Coronary artery (tissue), 2 donors: ENCODE results near the gene CD247.

Source experiments
- DNase-seq: peaks from one replicate; pipeline ENCODE4 v3.0.0-alpha.2; 2017; ENCODE audit warnings: low spot score
- H3K27ac ChIP-seq, 2 donors: fragments of 200-600 bp; sonication (generic); one replicate each; pipeline ENCODE4 v1.5.1; 2016 to 2019
- H3K4me3 ChIP-seq: fragments of 200-600 bp; sonication (generic); 2 replicates; pipeline ENCODE4 v1.5.1; 2016; ENCODE audit warnings: mild to moderate bottlenecking, moderate library complexity
- TF ChIP-seq, protein P1 (sequence below): fragments of 200-600 bp; sonication (generic); IDR thresholded peaks from one replicate; pipeline ENCODE4 v1.5.1; 2019; ENCODE audit warnings: antibody characterized with exemption

Gene CD247

DNA sequence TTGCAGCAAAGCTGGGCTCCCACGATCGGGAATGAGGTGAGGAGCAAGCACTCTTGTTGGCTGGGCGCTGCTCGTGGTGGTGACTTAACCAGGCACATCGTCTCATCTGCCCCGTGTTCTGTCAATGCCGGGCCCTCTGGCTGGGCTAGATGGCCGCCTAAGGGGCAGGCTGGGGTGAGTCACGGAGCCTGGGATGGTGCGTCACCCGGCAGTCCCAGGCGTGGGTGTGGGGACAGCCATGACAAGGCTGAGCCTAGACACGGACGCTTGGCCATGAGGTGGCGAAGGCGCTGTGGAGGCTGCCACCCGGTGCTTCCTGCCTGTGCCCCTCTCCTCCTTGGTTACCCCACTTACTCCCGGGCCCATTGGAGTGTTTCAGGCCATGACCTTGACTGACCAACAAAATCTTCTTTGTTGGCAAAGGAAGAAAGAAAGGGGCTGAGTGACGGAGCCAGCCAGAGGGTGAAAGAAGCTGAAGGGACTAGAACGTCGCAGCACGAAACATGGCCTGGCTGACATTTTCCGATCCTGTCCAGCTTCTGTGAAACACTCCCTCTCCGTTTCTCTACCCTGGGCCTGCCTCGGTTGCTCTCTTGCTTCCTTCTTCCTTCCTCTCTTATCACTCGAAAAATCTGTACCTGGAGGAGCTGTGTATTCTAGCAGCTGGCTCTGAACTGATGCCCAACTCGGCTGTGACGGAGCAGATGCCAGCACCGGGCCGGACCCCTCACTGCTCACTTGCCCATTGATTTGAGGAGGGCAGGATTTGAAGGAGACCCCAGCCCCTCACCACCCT, 596 bp downstream of the CD247 start:
- no peak for DNase-seq
- no peak overlapping the region for H3K27ac ChIP-seq
- no peak overlapping the region for H3K4me3 ChIP-seq
- TF ChIP-seq, protein P1, sequence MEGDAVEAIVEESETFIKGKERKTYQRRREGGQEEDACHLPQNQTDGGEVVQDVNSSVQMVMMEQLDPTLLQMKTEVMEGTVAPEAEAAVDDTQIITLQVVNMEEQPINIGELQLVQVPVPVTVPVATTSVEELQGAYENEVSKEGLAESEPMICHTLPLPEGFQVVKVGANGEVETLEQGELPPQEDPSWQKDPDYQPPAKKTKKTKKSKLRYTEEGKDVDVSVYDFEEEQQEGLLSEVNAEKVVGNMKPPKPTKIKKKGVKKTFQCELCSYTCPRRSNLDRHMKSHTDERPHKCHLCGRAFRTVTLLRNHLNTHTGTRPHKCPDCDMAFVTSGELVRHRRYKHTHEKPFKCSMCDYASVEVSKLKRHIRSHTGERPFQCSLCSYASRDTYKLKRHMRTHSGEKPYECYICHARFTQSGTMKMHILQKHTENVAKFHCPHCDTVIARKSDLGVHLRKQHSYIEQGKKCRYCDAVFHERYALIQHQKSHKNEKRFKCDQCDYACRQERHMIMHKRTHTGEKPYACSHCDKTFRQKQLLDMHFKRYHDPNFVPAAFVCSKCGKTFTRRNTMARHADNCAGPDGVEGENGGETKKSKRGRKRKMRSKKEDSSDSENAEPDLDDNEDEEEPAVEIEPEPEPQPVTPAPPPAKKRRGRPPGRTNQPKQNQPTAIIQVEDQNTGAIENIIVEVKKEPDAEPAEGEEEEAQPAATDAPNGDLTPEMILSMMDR = no peak

DNA sequence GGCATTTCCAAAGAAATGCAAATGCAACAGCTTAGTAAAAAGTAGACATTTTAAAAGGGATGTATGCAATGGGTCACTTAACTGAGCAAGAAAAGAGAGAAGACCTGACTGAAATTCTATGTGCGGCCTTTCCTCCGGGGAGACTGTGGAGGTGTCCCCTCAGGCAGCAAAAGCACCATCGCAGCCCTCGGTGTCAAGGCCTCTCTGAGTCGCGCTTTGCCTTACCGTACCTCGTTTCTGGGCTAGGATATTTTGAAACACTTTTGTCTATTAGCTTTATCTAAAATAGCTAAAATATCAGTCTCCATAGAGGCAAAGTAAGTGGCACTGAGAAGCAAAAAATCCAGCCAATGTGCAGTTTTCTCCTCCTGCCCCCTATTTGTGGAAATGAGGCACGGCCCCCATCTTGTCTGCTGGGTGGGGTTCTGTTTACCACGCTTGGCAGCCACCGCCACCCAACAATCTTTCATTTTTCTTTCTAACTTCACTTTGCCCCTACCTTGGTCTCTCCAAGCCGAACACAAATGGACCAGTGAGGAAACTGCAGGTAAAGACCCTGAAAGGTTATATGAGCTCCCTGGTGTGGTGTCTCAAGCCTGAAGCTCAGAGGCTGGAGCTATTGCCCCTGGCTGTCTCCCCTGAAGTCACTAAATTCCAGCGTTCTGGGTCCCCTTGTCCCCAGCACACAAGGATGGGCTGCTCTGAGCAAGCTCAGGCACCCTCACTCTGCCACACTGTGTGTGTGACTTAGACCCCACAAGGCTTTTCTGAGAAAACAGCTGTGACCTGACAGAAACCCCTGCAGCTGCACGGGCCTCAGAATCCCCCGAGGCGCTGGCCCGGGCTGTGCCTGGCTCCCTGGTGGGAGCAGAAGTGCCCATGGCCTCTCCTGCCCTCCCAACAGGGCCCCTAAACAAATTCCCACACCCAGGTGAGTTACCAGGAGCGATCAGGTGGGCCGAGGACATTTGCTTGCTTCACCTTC, 1.6 kb downstream of the CD247 start:
- DNase-seq = no peak
- TF ChIP-seq, protein P1 = no peak
- Histone ChIP-seq H3K4me3 (no peak overlapping the region), H3K27ac (no peak overlapping the region)

DNA sequence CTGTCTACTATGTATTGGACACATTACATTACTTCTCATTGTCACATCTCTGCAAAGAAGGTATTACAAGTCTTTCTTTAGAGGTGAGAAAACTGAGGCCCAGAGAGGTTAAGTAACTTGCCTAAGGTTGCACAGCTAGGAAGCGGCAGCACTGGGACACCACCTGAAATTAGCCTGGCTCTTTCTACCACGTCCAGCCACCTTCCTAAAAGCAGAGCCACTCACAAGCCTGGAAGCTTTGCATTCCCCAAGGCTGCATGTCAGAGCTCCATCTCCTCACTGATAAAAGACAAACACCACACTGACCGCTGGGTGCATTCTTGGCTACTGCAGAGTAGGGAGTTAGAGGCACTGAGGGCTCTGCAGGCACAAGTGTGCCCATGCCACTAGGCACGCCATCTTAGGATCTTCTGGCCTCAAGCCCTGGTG, 2.4 kb downstream of the CD247 start:
- TF ChIP-seq, protein P1 = no peak
- H3K4me3 ChIP-seq = no peak overlapping the region
- no peak for DNase-seq
- no peak overlapping the region for H3K27ac ChIP-seq

DNA sequence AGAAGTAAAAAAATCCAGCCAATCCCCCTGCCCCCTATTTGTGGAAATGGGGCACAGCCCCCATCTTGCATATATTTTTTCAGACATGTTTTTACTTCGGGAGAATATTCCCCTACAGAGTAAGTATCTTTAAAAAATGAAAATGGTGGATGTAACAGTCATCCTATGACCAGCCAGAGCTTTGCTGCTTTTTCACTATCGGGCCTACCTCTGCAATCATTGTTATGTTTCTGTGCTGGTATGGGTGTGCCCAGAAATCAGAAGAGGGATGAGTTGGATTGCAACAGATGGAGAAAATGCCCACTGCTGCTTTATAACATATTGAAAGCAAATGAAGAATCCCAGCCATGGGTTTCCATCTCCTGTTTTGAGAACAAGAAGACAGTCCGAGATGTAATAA, 2.9 kb downstream of the CD247 start:
- no peak for DNase-seq
- Histone ChIP-seq H3K4me3 (no peak overlapping the region), H3K27ac (no peak overlapping the region)
- TF ChIP-seq, protein P1 = no peak

DNA sequence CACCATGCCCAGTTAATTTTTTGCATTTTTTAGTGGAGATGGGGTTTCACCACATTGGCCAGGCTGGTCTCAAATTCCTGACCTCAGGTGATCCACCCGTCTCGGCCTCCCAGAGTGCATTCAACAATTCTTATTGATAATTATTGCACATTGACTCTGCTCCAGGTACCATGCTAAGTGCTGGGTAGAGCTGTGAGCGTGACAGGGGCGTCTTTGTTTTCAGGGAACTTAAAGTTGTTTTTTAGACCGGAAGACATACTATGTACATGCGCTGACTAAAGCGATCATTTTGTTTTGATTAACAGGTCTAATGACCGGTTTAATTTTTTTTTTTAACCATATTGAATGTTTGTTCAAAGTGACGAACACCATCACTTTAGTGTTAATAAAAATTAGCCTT, 4.0 kb downstream of the CD247 start:
- Histone ChIP-seq H3K27ac (no peak overlapping the region), H3K4me3 (no peak overlapping the region)
- DNase-seq = no peak
- TF ChIP-seq, protein P1 = no peak

DNA sequence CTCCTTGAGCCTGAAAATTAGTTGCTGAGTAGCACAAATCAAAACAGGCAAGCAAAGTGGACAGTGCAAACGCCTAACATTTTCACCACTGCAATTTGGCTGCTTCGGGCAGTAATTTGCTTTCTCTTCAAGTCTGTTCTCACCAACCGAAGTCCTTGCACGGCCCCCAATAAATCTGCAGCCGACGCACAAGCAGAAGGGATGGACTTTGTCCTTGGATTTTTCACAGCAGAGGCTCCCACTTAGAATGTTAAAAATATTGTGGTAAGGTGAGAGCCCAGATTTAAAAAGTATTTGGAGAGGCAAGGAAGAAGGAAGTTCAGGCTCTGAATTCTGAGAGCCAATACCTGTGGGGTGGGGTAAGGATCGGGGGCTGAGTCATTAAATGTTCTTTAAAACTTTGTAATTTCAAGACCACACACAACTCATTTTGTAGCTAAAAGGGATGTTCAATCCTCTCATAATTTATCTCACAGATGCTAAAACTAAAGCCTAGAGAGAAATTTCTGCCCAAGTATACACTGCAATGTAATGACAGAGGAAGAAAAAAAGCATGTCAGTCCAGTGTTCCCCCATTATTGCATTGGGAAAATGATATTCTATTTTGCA, 6.2 kb downstream of the CD247 start:
- no peak for DNase-seq
- TF ChIP-seq, protein P1 = no peak
- Histone ChIP-seq H3K27ac (no peak overlapping the region), H3K4me3 (no peak overlapping the region)
